IPS DF 4.7 (cell line): Measurements from ENCODE around the gene GREB1.

Experiments used
- DNase-seq: peaks from one replicate; pipeline ENCODE4 v3.0.0-alpha.2; 2013; ENCODE audit warnings: low spot score; ENCODE audit errors: extremely low read depth

The GREB1 gene

DNA sequence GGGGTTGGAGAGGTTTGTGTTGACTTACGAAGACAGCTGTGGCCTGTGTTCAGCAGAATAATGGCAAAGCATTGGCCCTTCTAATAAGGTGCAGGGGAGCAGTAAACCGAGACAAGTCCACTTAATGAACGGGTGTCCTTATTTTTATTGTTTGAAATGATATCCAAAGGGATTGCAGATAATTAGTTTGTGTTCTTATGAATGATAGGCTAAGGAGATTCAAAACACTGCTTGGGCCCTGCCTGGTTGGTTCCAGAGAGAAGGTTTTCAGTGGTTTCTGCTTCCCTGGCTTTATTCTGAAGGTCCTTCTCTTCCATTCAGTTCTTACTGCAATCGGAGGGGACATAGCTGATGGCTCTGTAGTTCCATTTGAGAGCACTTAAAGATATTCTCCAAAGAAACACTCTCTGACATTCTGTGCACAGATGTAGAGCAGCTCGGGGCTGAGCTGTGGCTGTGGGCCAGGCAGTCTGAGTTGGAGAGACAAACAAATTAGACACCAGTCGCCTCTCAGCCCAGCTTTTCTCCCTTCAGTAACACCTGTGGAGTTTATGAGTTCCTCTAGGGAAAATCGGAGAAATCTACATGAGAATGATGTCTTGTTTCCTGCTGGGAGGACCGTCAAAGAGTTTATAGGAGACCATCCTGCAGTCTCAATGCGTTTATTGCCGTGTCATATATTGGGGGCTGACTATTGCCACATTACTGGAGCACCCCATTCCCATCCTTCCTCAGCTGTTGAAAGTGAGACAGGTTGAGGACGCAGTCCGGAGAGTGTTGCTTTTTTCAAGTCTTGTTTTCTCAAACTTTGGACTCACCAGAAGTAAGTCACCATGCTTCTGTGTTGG is 6.5 kb downstream of the GREB1 start:
- no peak for DNase-seq

DNA sequence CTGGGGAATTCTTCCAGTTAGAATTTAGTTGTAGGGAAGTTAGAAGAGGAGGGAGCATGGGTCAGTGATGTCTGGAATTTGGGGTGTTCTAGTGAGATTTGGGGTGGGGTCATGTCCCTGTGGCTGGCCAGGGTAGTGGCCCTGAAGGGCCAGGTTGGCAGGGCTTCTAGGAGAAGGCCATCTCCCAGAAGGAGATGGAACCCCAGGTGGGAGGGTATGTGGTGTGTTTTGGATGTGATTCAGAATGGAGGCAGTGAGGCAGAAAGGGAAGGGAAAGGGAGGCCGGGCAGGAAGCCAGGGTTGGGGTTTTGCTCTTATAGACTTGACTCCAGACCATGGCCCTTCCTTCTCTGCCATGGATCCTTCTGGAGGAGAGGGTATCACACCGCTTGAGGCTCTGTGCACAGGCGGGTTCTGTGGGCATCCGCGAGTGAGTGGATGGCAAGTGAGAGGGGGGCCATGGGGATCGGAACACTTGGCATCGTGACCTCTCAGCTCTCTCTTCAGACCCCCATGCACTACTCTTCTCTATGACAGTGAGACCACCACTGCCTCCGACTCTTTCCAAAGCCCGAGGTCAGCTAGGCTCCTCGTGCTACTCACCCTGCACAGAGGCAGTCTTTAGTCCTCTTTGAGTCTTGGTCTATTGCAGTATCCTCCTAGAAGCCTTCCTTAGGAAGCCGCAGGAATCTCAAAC is 7.3 kb downstream of the GREB1 start:
- no peak for DNase-seq

DNA sequence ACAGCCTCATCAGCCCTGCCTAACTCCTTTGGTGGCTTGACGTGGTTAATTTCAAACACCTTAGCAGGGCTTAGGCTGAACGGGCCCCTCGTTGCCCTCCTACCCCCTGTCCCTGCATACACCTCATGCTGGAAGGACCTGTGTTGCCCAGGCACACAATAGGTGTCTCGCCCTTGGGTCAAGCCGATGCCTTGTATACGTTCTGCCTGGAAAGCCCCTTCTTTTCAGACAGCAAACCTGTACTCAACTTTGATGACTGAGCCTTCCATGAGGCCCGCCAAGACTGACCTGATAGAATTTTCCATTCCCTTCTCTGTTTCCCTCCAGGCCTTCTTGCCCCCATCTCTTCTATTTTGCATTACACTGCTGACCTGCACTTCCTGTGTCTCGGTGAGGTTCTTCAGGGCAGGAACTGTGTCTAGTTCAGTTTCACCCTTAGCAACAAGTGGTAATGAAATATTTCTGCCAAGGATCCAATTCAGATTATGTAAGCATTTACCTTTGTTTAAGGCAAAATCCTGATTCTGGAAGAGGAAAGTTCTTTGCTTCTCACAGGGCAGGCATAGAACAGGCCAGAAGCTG is 7.9 kb downstream of the GREB1 start:
- DNase-seq, result no peak

DNA sequence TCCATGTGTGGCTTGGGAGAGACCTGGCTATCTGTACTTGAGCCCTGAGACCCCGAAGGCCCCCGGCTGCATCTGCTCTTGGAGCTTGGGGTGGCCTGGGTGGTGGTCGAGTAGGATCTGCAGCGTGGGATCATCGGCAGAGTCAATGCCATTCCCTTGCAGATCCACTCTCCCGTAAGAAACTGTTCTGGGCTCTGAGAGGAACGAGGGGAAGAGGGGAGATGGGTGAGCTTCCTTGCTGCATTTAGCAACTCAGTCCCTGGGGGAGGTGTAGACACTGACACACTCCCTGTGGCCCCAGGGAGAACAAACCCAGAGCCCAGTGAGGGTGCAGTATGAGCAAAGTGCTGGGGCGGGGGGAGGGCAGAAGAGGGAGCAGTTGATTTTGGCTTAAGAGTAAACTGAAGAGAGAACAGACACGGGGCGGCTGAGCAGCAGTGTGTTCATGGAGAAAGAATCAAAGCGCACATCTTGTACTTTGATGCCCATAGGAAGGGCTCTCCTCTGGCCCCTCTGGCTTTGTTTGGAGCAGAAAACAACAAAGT is 8.5 kb downstream of the GREB1 start:
- DNase-seq, result no peak

DNA sequence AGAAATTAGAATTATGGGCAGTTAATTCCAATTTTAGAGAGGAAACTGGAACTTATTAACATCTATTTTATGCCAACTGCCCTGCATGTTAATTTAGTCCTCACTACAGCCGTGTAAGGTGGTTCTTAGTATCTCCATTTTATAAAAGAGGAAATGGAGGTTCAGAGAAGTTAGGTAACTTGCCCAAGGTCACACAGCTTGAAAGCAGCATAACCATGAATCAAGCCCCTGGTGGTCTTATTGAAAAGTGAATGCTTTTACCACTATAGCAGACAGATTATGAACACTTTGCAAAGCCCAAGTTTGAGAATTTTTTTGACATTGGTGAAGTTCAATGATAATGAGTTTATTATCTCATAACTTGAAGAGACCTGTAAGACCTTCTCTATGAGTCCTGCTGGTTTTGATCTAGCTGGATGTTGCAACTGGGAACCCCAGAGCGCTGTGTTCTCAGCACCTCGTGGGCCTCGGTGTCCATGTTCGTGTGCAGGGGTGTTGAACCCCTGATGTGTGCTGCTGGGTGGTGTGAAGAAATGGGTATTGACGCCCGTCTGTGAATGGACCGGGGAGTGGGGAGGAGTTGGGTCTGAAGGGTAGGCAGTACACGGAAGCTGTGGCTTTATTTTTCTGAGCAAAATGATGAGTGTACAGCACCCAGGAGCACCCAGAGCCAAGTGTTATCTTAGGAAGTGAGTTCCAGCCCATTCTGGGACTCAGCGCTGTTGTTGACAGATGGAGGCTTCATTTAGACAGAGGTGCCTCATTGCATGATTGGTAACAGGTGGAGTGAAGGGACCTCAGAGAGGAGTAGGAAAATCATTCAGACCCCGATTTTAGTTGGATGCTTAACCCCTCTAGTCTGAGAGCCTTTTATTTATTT is 9.7 kb downstream of the GREB1 start:
- no peak for DNase-seq

DNA sequence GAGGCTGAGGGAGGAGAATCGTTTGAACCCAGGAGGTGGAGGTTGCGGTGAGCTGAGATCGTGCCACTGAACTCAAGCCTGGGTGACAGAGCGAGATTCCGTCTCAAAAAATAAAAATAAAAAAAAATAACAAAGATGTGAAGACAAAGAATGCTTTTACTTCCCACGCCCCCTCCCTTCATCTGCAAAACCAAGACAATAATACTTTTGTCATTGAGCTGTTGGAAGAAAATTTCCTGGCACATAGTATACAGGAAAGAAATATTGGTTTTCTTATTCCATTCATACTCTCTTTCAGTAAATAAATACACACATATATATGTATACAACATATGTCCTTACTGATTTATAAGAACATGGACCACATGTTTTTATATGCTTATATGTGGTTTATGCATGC is 12.2 kb downstream of the GREB1 start:
- DNase-seq, result no peak

DNA sequence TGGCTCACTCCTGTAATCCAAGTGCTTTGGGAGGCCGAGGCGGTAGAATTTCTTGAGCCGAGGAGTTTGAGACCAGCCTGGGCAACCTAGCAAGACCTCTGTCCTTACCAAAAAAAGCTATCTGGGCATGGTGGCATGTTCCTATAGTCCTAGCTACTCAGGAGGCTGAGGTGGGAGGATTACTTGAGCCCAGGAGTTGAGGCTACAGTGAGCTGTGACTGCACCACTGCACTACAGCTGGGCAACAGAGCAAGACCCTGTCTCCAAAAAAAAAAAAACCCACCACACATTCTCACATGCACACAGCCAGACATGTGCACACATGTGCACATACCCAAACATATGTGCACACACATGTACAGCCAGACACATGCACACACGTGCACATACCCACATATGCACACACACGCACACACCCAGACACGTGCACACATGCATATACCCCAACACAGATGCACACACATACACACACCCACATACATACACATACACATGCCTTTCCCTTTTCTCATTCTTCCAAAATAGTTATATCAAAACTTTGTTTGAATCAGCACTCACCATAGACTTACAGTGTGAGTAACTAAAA is 14.2 kb downstream of the GREB1 start:
- DNase-seq, result no peak

DNA sequence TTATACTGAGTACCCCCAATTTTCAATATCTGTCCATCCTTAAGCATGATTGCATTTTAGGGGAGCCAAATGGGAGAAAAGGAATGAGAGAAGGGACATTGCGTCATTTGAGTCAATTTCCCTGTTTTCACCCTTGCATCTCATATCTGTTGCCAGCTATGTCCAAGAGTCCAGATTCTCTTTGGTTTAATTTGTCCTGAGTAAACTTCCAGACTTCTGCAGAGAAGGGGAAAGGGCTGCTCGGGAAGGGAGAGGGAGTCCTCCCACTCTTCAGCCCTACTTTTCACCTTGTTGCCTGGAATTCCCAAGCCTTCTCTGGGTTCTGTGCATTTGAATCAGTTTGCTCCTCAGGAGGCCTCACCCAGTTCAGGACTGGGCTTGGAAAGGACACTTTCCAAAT is 16.5 kb downstream of the GREB1 start:
- DNase-seq, result no peak

DNA sequence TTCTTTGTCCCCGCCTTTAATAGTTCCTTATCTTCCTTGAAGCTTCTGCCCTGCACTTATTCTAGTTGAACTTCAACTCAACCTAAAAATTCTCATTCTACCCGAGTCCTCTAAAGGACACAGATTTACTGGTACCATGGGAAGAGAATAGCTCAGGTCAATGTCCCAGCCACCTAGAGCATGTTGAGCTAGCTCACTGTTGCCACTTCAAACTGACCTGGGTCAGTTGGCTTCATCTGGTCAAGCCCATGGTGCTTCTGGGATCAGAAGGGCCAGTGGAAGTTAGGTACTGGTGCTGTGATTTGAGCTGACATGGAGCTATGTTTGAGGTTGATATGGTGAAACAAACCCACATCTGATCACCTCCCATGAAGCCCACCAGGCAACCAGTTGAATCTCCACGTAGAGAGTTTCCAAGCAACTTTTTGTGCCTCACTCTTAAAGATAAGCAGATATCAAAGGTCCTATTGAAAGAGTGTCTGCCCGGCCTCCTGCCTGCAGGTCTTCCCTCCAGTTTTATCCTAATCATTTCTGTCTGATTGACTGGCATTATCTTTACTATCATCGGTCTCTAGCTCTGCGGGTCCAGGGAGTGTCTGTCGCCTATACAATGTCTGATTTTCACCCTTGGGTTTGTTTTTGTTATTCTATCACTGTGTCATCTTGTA is 17.2 kb downstream of the GREB1 start:
- no peak for DNase-seq

DNA sequence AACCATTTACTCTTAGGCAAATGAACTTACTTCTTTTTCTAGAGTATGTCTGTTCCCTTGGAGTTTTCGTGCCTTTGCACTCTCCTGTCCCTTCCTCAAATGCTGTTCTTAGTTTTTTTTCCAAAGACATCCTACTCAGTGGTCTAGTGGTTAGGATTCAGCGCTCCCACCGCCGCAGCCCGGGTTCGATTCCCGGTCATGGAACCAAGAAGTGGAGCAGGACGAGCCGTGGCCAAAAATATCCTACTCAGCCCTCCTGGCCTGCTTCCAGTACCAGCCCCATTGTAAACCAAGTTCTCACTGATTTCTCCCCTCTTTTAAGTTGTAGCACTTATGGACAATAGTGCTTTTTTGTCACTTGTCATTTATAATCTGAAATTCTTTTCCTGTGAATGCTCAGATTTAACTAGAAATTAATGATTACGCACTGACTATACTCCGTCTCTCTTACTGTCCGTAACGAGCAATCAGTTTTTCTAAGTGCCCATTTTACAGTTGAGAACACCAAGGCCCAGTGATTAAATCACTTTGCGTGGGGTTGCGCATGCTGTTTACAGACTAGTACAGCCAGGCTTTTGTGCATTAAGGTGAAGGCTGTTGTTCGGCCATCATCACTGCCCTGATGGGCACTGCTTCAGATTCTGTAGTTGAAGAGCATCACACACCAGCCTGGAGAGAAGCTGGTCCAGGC is 17.9 kb downstream of the GREB1 start:
- DNase-seq, result no peak

DNA sequence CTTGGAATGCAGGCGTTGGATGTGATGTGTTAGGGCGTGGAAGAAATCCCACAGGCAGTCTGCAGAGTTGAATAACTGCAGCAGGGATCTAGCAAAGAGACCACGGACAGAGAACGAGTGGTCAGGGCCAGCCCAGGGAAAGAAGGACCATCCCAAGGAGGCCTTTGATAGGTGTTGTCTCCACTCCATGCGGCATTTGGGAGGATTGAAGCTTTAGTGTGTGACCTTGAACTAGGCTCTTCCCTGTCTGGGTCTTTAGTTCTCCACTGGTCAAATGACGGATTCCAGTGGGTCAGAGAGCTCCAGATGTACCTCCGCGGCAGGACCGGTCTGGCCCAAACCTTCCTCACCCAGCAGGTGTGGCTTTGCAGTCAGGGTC is 18.4 kb downstream of the GREB1 start:
- no peak for DNase-seq

DNA sequence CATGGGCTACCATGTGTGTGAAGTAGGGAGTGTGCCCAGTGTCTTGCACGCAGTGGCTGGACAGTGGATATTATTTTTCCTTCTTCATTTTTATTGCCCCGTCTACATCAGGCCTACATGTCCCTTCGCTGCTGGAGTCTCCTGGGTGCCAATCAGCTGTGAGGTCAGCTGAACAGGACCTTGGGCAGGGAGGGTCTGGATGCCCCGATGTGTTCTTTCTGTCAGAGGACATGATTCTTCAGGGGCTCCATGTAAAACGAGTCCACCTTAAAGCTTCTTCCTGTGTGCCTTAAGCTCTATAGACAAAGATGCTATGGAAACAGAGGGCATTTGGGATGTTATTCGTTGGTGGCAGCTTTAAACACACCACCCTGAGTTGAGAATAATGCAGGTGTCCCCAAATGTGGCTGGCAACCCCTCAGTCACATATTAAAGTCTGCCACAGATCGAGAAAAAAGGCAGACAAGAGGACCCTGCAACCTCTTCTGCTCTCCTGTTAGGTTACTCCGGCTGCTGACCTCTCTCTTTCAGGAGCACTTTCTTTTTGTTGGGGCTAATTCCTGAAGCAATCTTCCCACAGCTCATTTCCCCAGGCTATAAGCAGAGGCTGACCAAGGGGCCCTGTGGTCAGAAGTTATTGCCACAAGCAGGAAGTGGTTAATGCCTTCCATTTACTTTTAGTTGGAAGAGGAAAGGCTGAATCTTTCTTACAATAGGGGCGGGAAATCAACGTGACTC is 20.0 kb downstream of the GREB1 start:
- DNase-seq, result no peak

DNA sequence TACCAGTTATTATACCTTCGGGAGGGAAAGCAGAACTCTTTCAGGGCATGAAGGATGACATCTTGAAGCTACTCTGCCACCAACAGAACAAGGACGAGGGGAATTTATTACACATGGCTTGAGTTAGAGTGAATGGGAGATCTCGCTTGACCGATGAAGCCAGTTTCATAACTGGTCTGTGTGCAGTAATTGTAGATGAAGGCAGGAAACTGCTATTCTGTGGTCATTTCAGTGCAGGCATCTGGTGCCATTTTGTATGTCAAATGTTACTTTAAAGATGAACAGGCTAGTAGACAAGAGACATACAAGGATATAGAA is 20.5 kb downstream of the GREB1 start:
- DNase-seq, result no peak

DNA sequence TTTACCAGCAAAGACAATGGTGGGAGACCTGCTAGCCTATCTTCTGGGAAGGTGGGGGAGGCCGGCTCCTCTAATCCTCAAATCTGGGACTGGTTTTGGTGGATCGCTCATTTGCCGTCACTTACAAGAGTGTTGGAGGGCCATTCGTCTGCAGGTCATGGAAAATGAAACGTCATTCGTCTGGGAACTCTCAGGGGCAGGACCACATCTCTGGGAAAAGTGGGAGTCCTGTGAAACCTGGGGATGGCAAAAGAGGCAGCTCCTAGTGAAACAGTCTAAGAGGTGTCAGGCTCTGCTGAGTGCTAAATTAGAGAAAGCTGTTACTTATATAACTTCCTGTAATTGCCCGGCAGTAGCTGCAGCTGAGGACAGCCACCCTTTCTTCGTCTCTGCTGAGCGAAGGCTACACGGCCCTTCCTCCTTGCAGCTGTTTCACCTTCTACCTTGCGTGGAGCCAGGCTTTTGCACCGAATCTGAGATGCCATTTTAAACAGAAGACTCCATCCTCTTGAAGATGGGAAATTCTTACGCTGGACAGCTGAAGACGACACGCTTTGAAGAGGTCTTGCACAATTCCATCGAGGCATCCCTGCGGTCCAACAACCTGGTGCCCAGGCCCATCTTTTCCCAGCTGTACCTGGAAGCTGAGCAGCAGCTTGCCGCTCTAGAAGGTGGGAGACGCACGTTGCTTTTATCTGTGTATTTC is 22.4 kb downstream of the GREB1 start:
- DNase-seq, result no peak

DNA sequence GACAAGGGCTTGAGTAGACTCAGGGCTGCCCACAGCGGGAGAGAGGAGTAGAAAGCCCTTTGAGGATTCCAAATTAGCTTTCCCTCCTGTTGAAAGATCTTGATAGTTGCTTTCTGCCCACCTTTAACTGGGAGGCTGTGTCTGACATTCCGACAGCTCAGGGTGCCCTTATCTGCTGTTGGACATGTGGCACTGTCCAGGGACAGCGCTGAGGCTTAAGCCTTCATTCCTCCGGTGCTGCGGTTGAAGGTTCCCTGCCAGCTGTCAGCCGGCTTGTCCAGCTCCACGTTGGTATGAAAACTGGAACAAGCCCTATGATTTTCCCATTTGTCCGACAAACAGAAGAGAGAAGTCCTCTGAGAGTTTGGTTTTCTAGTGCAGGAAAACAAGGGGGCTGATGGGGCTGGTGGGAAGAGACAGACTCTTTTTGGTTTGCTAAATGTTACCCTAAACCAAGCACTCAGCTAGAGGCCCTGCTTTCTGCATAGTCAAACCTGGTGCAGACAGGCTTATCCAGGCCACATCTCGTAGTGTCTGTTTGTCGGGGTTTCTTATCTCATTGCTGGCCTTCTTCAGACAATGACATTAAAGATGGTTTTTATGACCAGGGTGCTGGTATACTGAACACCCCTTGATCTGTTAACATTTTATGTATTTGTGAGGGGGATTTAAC is 24.5 kb downstream of the GREB1 start:
- DNase-seq, result no peak

DNA sequence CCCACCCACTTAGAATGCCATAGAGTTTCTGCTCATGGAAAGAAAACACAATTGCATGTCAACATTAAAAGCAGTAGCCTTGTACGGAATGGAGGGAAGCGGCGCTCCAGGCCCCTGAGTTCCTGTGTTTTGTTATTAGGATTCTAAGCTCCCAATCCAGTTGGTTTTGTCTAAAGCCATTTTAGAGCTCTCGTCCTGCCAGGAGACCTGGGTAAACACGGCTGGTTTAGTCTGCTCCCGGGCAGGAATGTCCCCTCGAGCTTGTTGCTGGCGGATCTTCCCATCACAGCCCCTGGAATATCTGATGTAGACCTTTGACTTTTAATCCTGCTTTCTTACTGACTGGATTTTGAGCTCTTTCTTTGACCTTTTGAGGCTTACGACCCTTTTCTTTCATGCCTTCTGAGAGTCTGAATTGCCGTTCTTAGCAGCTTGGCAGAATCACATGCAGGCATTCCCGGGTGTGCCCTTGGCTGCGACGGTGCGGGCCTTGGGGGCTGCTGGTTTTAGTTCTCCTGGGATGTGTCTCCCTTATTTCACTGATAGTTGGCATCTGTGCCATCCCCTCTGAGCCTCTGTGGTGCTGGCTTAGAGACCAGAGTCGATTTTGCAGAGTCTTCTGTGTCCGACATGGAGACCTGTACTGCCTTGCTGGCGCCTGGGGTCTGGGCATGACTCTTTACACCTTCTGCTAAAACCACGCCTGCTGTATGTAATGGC is 25.4 kb downstream of the GREB1 start:
- DNase-seq, result no peak

DNA sequence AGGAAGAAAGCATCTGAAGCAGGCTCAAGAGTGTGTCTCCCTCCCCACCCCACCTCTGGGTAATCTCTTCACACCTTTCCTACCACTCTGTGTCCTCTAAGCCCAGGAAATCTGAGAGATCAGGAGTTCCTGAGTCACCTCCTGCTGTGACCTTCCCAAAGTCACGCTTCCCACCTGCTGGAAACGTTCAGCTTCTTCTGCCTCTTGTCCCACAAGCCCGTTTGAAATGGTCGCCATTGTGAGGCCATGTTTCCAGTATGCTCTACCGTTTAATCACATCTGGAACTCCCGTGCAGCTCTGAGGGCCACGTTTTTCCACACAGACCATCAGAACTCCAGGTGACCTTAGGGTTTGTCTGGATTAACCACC is 25.9 kb downstream of the GREB1 start:
- DNase-seq, result no peak

DNA sequence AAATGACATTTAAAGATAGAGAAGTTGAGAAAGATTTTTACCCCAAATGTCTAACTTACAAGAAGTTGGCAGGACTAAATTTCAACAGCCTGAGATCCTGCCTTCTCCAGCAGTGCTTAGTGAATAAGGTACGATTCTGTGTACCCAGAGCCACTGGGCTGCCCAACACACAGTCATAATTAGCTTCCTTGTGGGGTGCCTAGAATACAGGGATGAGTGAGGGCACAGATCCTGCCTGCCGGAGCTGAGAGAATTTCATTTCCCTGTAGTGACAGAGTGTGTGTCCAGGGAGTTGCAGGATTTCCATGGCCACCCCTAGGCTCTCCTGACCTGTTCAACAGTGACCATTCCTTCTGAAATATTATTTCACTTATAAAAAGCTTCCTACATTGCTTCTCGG is 27.0 kb downstream of the GREB1 start:
- DNase-seq, result no peak
